KBM-7 (cell line): Measurements from ENCODE around the gene TBATA.

Experiments used
- DNase-seq: peaks from one replicate; pipeline ENCODE4 v3.0.0-alpha.2; 2015
- in situ Hi-C: fragments of 300-500 bp; cut with MboI; formaldehyde crosslinking; loops from 2 replicates; pipeline ENCODE4 v1.14.3; 2020; ENCODE audit warnings: low sequenced_read_pairs, low pct_unique_long_range_greater_than_20kb, mixed read lengths

The TBATA gene

GRCh38 chr10:70785190-70785589 lies at the start of gene TBATA:
TSS of gene TBATA (minus strand) at chr10:70785377. CDS start at chr10:70783379, 1,998 bp downstream.
- peak; percentile 49 for DNase-seq
- in situ Hi-C loops = no loop called here

GRCh38 chr10:70834441-70835151 lies 49.4 kb upstream of the TBATA start:
- in situ Hi-C loops = no loop called here

GRCh38 chr10:70834021-70834420 lies 48.8 kb upstream of the TBATA start:
- no peak for DNase-seq
- in situ Hi-C loops = no loop called here

More at GRCh38 chr10:70834441-70835151, 49.4 kb upstream of the TBATA start:
- no peak for DNase-seq

GRCh38 chr10:70833601-70834000 lies 48.4 kb upstream of the TBATA start:
- in situ Hi-C loops = no loop called here
- DNase-seq = no peak

- peak; percentile 34 for DNase-seq
- in situ Hi-C loops = no loop called here
Measured at GRCh38 chr10:70832852-70833528, 47.8 kb upstream of the TBATA start.

GRCh38 chr10:70832221-70832620 lies 47.0 kb upstream of the TBATA start:
- DNase-seq = no peak
- in situ Hi-C loops = no loop called here

- in situ Hi-C loops = no loop called here
- DNase-seq = peak; percentile 36
Measured at GRCh38 chr10:70830164-70830563, 45.0 kb upstream of the TBATA start.

GRCh38 chr10:70829543-70829942 lies 44.4 kb upstream of the TBATA start:
- DNase-seq = no peak
- in situ Hi-C loops = no loop called here

- in situ Hi-C loops = no loop called here
- DNase-seq = no peak
Measured at GRCh38 chr10:70828923-70829322, 43.7 kb upstream of the TBATA start.

- DNase-seq = no peak
- in situ Hi-C loops = no loop called here
Measured at GRCh38 chr10:70827086-70827757, 42.0 kb upstream of the TBATA start.

- DNase-seq = no peak
- in situ Hi-C loops = no loop called here
Measured at GRCh38 chr10:70822076-70822820, 37.1 kb upstream of the TBATA start.

GRCh38 chr10:70820976-70821750 lies 36.0 kb upstream of the TBATA start:
- in situ Hi-C loops = no loop called here
- no peak for DNase-seq

GRCh38 chr10:70816220-70816894 lies 31.2 kb upstream of the TBATA start:
- DNase-seq = peak; percentile 77
- in situ Hi-C loops = loop anchor here (10.0 kb wide), 1 partner anchor 58 kb away; no protein-coding TSS in a partner anchor

- in situ Hi-C loops = loop anchor here (10.0 kb wide), 1 partner anchor 59 kb away; no protein-coding TSS in a partner anchor
- DNase-seq = peak; percentile 84
Measured at GRCh38 chr10:70815504-70816219, 30.5 kb upstream of the TBATA start, which contains the start of gene SGPL1. TSS of gene SGPL1 (plus strand) at chr10:70815948. CDS start at chr10:70816854, 906 bp downstream.

- in situ Hi-C loops = loop anchor here (10.0 kb wide), 1 partner anchor 61 kb away; no protein-coding TSS in a partner anchor
- no peak for DNase-seq
Measured at GRCh38 chr10:70814126-70814525, 28.9 kb upstream of the TBATA start.

- no peak for DNase-seq
- in situ Hi-C loops = loop anchor here (10.0 kb wide), 1 partner anchor 62 kb away; no protein-coding TSS in a partner anchor
Measured at GRCh38 chr10:70812814-70813213, 27.6 kb upstream of the TBATA start.

GRCh38 chr10:70811881-70812280 lies 26.7 kb upstream of the TBATA start:
- in situ Hi-C loops = loop anchor here (10.0 kb wide), 1 partner anchor 63 kb away; no protein-coding TSS in a partner anchor
- DNase-seq = no peak
